ENCODE measurements around the gene VAC14. TPM values are rescaled to one million over a fixed set of nuclear protein-coding genes. Genes with fewer than 3 reads are reported as not detected.
"Not testable (repeated sequence)": the region's sequence is repeated elsewhere in the genome, so short reads cannot be mapped to it uniquely, and the experiment has no call there.

Gene VAC14
- 13.3 TPM for polyA plus RNA-seq (2012; ENCODE audit: missing spikeins)

DNA sequence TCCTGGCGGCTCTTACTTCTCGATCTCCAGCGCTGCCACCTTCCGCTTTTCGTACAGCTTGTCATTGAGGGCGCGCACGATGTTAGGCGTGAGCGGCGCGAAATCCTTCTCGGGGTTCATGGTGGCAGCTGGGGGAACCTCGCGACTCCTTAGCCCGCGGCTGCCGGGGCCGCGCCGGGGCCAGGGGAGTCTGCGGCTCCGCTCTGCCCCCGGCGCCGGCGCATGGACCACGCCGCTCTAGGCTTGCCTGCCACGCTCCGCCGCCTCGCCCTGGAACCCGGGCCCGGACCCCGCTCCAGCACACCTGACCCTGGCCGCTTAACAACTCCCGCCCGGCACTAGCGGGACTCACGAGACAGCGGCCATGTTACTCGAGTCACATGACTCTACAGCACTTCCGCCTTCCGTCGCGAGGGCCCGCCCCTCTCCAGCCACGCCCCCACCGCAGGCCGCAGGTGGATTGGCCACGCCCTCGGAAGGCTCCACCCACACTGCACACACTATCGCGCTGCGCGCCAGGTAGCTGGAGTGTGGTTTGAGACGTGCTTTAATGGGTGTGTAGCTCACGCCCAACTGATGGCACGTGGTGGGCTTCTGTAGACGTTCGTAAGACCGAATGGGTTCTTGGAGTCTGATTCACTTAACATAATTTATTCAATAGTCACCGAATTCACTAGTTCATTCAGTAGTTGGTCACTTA is at the start of gene VAC14:
TSS of gene VAC14 (minus strand) at position 378 of the 700 bp plus-strand sequence. CDS start at position 120, 258 bp downstream.
- DNase-seq (ENCODE audit: insufficient read length) (peak; percentile 91), FAIRE-seq (peak; percentile 99)
- TF ChIP-seq POLR2A (IDR thresholded peaks at IDR 0.05; ENCODE audit: low read depth, low read length) (peak; percentile 92), POLR2AphosphoS5 (IDR thresholded peaks at IDR 0.05; ENCODE audit: low read depth, low read length) (peak; percentile 83), TAF1 (IDR thresholded peaks at IDR 0.05; ENCODE audit: borderline replicate concordance, low read depth, low read length) (peak; percentile 84)

DNA sequence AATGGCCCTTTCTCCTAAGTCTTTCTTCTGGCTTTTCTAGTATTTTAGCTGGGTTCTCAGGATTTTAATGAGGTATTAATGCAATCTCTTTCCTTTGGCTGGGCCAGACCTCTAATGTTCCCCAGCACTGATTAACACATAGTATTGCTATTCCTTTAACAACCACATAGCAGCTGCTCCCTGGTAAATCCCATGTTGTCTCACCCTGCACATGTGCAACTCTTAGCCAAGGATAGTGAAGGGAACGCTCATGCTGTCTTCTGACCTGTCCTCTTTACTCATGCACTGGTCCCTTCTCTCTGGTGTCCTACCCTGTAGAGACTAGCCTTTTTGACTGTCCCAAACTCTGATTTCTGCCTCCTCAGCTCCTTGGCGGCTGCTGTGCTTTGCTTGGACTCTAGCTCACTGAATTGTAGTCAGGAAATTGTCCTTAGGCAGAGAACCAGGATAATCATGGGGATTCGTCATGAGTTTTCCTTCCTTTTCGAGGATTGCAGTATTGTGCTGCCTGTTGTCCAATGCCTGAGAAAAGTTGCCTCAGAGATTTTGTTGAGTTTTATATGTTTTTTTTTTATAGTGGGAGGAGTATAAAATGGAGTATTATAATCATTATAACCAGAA is 22.6 kb upstream of the VAC14 start:
- not testable (repeated sequence) for FAIRE-seq

DNA sequence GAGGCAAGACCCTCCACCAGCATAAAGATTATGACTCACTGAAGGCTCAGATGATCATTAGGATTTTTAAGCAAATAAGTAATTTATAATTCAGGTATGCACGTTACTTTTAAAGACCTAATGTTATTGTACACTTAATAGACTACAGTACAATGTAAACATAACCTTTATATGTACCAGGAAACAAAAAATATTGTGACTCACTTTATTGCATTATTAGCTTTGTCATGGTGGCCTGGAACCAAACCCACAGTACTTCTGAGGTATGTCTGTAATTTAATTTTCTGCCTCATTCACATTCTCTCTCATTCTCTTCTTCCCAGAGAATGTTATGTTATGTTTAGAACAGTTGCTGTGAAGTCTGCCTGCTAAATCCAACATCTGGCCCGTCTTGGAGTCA is 21.8 kb upstream of the VAC14 start:
- FAIRE-seq; DNase-seq (ENCODE audit: insufficient read length): not testable (repeated sequence)

More for the DNA sequence above, 22.6 kb upstream of the VAC14 start:
- DNase-seq (ENCODE audit: insufficient read length): not testable (repeated sequence)

DNA sequence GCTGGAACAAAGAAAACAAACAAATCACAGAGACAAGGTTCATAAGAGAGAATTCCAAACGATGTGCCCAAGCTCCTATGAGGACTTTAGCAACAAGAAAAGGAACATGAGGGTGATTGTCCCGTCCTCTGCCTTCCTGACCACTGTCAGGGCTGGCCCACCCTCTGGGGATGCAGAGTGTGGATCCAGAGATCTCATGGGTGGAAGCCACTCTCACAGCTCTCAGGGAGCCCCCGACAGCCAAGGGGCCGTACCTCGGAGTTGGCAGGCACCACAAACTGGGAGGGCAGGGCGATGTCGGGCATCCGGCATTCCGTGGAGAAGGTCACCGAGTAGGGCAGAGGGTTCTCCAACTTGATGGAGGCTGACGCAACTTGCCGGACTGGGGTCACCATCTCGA is 17.1 kb upstream of the VAC14 start:
- not testable (repeated sequence) for FAIRE-seq

DNA sequence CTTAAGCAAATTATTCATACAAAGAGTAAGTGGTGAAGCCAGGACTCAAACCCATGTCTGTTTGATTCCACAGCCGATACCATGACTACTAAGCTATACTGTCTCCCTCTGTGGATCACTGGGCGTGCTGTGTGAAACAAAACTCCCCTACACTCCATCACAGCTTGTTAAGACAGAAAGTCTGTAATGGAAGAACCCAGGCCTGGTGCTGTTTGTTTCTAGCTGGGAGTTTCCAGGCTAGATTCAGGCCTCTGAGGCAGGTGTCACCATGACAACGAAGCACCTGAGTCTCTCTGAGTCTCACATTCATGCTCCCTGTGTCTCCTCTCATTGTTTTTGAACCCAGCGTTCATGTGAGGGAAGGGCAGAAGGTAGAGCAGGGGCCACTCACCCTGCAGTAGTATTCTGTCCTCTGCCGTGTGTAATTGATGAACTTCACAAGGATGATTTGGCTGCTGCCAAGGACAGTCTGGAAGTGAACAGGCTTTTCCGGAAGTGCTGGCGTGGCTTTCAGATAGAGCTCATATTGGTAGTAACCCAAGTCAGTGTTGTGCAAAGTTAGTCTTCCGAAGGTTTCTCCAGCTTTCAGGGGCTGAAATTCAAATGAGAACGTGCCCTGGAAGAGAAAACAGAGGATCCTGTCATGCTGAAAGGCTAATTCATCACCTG is 8.6 kb upstream of the VAC14 start:
- FAIRE-seq: no peak
- TF ChIP-seq TAF1 (IDR thresholded peaks at IDR 0.05; ENCODE audit: borderline replicate concordance, low read depth, low read length): no peak
- no peak for TF ChIP-seq POLR2A (IDR thresholded peaks at IDR 0.05; ENCODE audit: low read depth, low read length)
- no peak for TF ChIP-seq POLR2AphosphoS5 (IDR thresholded peaks at IDR 0.05; ENCODE audit: low read depth, low read length)
- DNase-seq (ENCODE audit: insufficient read length): no peak

More for the DNA sequence above, 17.1 kb upstream of the VAC14 start:
- not testable (repeated sequence) for DNase-seq (ENCODE audit: insufficient read length)

DNA sequence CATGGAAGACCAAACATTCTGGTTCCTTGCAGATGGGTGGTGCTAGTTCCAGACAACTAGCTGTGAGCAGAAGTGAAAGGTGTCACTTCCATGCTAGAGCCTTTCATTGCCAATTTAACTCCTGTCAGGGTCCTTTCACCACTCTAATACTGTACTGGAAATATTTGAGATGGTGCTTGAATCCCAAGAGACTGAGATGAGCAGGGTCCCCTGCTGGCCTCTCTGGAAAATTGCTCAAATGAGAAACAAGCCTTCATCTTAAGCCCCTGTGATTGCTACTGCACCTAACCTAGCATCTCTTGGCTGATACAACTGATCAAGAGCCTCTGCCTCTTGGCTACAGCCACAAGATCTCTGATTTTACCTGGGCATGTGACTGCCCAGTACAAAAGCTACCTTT is 7.4 kb upstream of the VAC14 start:
- no peak for DNase-seq (ENCODE audit: insufficient read length)
- FAIRE-seq: no peak
- TF ChIP-seq TAF1 (IDR thresholded peaks at IDR 0.05; ENCODE audit: borderline replicate concordance, low read depth, low read length) (no peak), POLR2A (IDR thresholded peaks at IDR 0.05; ENCODE audit: low read depth, low read length) (no peak), POLR2AphosphoS5 (IDR thresholded peaks at IDR 0.05; ENCODE audit: low read depth, low read length) (no peak)

DNA sequence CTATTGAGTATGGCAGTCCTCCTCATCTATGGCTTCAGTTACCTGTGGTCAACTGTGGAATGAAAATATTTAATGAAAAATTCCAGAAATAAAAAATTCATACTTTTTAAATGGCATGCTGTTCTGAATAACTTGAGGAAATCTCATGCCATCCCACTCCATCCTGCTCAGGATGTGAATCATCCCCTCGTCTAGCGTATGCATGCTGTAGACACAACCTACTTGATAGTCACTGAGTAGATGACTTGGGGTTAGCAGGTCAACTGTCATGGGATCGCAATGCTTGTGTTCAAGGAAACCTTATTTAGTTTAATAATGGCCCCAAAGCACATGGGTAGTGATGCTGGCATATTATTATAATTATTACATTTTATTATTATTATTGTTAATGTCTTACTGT is 4.8 kb upstream of the VAC14 start:
- FAIRE-seq (no peak), DNase-seq (ENCODE audit: insufficient read length) (no peak)
- no peak for TF ChIP-seq TAF1 (IDR thresholded peaks at IDR 0.05; ENCODE audit: borderline replicate concordance, low read depth, low read length)
- no peak for TF ChIP-seq POLR2AphosphoS5 (IDR thresholded peaks at IDR 0.05; ENCODE audit: low read depth, low read length)

DNA sequence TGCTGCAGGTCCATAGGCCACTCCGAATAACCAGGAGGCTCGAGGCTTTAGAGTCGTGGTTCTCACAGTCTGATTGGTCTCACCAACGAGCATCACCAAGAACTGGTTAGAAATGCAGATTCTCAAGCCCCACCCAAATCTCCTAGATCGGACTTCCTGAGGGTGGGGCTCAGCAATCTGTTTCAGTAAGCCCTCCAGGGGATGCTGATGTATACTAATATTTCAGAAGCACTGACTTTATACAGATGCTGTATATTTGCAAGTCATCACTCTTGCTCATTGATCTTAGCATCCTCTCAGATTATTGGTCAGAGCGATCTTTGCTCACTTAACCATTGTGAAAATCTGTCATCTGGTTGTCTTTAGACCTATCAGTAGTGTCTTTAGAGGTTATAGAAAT is 4.4 kb upstream of the VAC14 start:
- DNase-seq (ENCODE audit: insufficient read length) (no peak), FAIRE-seq (no peak)
- no peak for TF ChIP-seq POLR2A (IDR thresholded peaks at IDR 0.05; ENCODE audit: low read depth, low read length)
- TF ChIP-seq POLR2AphosphoS5 (IDR thresholded peaks at IDR 0.05; ENCODE audit: low read depth, low read length): no peak
- no peak for TF ChIP-seq TAF1 (IDR thresholded peaks at IDR 0.05; ENCODE audit: borderline replicate concordance, low read depth, low read length)

DNA sequence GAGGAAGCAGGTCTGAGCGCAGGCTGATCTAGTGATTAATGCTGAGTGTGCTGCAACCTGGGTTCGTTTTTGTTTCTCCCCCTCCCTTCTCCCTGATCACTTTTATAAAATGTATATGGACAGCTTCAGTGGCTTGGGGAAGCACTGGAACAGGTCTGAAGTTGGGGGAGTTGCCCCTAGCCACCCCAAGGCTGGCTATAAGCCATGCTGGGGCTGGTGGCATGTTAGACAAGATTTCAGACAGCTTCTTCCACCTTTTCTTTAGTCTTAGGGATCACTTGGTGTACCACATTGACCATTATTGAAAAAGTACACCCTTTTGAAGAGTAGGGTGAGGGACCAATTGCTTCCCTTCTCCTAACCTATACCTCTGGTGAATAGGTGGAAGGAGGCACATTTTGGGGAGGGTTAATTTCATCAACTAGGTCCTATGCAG is 3.8 kb upstream of the VAC14 start:
- DNase-seq (ENCODE audit: insufficient read length): no peak
- no peak for FAIRE-seq
- no peak for TF ChIP-seq POLR2AphosphoS5 (IDR thresholded peaks at IDR 0.05; ENCODE audit: low read depth, low read length)
- TF ChIP-seq POLR2A (IDR thresholded peaks at IDR 0.05; ENCODE audit: low read depth, low read length): no peak
- TF ChIP-seq TAF1 (IDR thresholded peaks at IDR 0.05; ENCODE audit: borderline replicate concordance, low read depth, low read length): no peak

DNA sequence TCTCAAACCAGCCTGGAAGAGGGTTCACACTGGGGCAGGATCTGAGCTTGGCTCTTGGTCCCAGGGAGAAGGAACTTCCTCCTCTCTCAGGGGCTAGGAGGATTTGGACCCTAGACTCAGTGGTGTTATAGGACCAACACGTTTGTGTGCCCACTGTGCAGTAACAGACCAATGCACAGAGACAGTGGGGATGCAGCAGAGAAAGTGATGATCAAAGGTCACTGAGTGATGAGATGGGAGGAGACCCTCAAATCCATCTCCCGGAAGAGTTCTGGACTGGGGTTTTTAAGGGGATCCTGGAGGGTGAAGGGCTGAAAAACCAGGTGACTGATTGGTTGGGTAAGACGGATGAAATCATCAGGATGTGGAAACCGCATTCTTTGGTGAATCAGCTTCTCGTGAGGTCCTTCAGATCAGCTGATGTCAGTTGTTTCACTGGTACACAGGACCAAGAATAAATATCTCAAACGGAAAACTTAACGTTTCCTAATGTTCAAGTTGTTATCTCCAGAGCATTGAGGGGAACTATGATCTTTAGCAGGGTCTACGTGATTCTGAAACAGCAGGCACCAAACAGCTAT is 3.3 kb upstream of the VAC14 start:
- no peak for TF ChIP-seq POLR2AphosphoS5 (IDR thresholded peaks at IDR 0.05; ENCODE audit: low read depth, low read length)
- TF ChIP-seq TAF1 (IDR thresholded peaks at IDR 0.05; ENCODE audit: borderline replicate concordance, low read depth, low read length): no peak
- TF ChIP-seq POLR2A (IDR thresholded peaks at IDR 0.05; ENCODE audit: low read depth, low read length): no peak
- DNase-seq (ENCODE audit: insufficient read length) (no peak), FAIRE-seq (no peak)

DNA sequence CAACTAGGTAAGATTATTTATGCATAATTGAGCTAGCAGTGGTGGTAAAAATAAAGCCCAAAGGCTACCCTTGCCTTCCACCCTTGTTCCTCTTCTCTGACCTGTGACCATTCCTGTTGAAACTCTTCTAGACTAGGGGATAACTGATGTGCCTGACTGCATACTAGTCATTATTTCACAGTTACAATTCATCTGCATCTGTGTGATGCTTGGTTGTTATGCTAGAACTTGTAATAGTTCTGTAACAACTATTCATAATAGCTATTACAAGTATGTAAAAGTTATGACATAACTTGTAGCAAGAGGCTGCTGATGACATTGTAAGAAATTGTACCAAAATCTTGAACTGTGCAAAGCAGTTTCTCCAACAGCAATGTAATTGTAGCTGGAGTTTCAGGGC is 2.4 kb upstream of the VAC14 start:
- DNase-seq (ENCODE audit: insufficient read length) (no peak), FAIRE-seq (no peak)
- TF ChIP-seq POLR2AphosphoS5 (IDR thresholded peaks at IDR 0.05; ENCODE audit: low read depth, low read length): no peak
- no peak for TF ChIP-seq POLR2A (IDR thresholded peaks at IDR 0.05; ENCODE audit: low read depth, low read length)
- TF ChIP-seq TAF1 (IDR thresholded peaks at IDR 0.05; ENCODE audit: borderline replicate concordance, low read depth, low read length): no peak

DNA sequence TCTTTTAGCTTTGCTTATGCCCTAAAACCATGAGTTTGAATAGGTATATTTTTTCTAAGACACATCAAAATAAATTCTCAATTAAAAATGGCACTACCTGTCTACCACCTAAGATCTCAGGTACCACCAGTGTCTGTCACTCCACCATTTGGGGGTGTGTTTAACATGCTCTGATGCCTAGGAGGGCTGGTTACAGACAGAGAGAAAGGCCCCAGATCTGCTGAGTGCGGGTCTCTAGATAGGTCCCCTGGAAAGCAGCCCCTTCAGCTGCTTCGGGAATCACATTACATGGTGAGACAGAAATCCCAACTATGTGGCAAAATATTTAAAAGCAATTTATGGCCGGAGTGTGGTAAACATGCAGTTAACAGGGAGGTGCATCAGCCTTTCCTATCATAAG is 653 bp upstream of the VAC14 start:
- TF ChIP-seq TAF1 (IDR thresholded peaks at IDR 0.05; ENCODE audit: borderline replicate concordance, low read depth, low read length): no peak
- TF ChIP-seq POLR2A (IDR thresholded peaks at IDR 0.05; ENCODE audit: low read depth, low read length): no peak
- no peak for TF ChIP-seq POLR2AphosphoS5 (IDR thresholded peaks at IDR 0.05; ENCODE audit: low read depth, low read length)
- DNase-seq (ENCODE audit: insufficient read length) (no peak), FAIRE-seq (no peak)
